A549 treated with Hydrocortisone at 1 μM for 4 hours (cell line): ENCODE measurements around the gene ODR4. TPM values are rescaled to one million over a fixed set of nuclear protein-coding genes. Genes with fewer than 3 reads are reported as not detected.

Experiments used
- total RNA-seq: library from RNA; stranded (reverse); fragments of 200-300 nt; extraction: Qiagen RNA extraction; gene quantifications from 5 replicates; pipeline ENCODE4 v1.2.3, GENCODE V29; 2022

ODR4 gene
- total RNA-seq = 14.1 to 17.6 TPM (median 15.4 TPM) in 5 replicates

GRCh38 chr1:186375152-186375928 lies at the start of gene ODR4, which contains the start of gene TPR:
ODR4 (plus strand) TSS chr1:186375838; CDS start chr1:186379786, 3,948 bp downstream.
TPR (minus strand) TSS chr1:186375253; CDS start chr1:186375028, 225 bp downstream.

GRCh38 chr1:186461014-186461413 lies 85.4 kb downstream of the ODR4 start, which contains the start of gene PDC:
PDC (minus strand) TSS chr1:186461114; CDS start chr1:186449459, 11,655 bp downstream.

Other genes starting within 250 kb of the ODR4 start
- gene PRG4, start 79.6 kb upstream of the ODR4 start, total RNA-seq = 0.06 to 0.16 TPM (median 0.16 TPM) in 5 replicates
- 39.2 to 44.0 TPM (median 42.2 TPM) in 5 replicates for gene TPR, start 585 bp upstream of the ODR4 start, total RNA-seq
- not detected in 5 replicates for gene PDC, start 85.3 kb downstream of the ODR4 start, total RNA-seq